GM13977 (cell line): ENCODE measurements around the gene KIF22.
A peak's percentile ranks its signal among the peaks of the same experiment; 100 is the strongest.
"Not testable (repeated sequence)": the region's sequence is repeated elsewhere in the genome, so short reads cannot be mapped to it uniquely, and the experiment has no call there.

Experiments used
- DNase-seq: peaks from one replicate; pipeline ENCODE4 v3.0.0; 2012; ENCODE audit warnings: low spot score
- CTCF ChIP-seq: IDR thresholded peaks from 2 replicates; pipeline ENCODE4 v1.5.1; 2012; ENCODE audit warnings: mild to moderate bottlenecking, control low read depth; ENCODE audit not compliant: insufficient read depth; ENCODE audit errors: extremely low read depth, missing control alignments
- in situ Hi-C: fragments of 300-500 bp; cut with MboI; formaldehyde crosslinking; loops from one replicate; pipeline ENCODE4 v1.12.0; 2022; ENCODE audit warnings: low sequenced_read_pairs, low pct_unique_long_range_greater_than_20kb, mixed read lengths, inconsistent platforms; ENCODE audit not compliant: unreplicated experiment

KIF22 gene

DNA sequence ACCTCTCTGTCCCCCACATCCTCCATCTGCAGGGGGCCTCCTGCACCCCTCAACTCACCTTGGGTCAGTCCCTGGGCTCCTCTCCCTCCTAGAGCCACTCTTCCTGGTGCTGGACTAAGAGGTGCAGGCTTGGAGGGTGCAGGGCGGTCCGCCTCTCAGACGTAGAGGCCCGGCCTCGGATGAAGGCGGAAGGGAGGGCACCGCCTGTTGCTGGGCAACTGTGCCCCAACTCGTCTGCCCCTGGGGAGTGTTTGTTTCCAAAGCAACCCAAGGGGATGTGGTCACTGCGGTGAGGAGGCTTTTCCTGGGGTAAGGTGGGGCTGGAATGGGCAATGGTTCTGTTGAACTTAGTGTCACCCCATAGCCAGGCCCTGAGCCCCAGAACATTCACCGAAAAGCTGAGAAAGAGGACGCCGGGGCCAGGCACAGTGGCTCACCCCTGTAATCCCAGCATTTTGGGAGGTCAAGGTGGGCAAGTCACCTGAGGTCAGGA, 44.7 kb upstream of the KIF22 start, which contains the start of gene C16orf54:
TSS of gene C16orf54 (minus strand) at position 138 of the 493 bp plus-strand sequence. CDS start 1,039 bp downstream, outside the sequence.
- in situ Hi-C loops: no loop called here
- no peak for TF ChIP-seq CTCF

DNA sequence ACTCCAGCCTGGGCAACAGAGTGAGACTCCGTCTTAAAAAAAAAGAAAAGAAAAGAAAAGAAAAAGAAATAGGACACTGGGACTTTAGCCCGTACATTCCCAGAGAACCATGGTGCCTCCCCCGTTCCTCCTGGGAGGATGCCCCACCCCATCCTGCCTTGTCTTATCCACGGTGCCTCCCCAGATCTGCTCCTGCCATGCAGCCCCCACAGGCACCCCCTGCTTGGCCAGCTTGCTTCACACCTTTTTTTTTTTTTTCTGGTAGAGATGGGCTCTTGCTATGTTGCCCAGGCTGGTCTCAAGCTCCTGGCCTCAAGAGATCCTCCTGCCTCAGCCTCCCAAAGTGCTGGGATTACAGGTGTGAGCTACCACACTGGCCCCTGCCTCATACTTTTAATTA, 44.0 kb upstream of the KIF22 start:
- in situ Hi-C loops, DNase-seq: not testable (repeated sequence)

More for the DNA sequence above, 44.7 kb upstream of the KIF22 start, which contains the start of gene C16orf54:
- DNase-seq: peak; percentile 73

DNA sequence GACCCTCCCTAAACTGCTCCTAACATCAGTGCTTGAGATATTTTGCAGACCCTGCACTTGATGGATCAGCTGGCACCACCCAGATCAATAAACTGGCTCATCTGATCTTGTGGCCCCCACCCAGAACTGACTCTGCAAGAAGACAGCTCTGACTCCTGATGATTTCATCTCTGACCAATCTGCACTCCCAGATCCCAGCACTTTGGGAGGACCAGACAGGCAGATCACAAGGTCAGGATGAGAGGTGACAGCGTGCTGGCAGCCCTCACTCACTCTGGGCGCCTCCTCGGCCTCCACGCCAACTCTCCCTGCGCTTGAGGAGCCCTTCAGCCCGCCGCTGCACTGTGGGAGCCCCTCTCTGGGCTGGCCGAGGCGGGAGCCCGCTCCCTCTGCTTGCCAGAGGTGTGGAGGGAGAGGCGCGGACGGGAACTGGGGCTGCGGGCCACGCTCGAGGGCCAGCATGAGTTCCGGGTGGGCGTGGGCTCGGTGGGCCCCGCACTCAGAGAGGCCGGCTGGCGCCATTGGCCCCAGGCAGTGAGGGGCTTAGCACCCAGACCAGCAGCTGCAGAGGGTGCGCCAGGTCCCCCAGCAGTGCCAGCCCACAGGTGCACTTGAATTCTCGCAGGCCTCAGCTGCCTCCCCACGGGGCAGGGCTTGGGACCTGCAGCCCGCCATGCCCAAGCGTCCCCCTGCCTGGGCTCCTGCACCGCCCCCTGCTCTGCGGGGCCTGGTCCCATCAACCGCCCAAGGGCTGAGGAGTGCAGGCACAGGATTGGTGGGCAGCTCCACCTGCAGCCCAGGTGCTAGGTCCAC, 42.4 kb upstream of the KIF22 start:
- in situ Hi-C loops: no loop called here
- no peak for DNase-seq
- TF ChIP-seq CTCF: no peak

DNA sequence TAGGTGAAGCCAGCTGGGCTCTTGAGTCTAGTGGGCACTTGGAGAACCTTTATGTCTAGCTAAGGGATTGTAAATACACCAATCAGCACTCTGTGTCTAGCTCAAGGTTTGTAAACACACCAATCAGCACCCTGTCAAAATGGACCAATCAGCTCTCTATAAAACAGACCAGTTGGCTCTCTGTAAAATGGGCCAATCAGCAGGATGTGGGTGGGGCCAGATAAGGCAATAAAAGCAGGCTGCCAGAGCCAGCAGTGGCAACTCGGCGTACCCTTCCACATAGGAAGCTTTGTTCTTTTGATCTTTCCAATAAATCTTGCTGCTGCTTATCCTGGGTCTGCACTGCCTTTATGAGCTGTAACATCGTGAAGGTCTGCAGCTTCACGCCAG, 41.8 kb upstream of the KIF22 start:
- in situ Hi-C loops, DNase-seq: not testable (repeated sequence)

DNA sequence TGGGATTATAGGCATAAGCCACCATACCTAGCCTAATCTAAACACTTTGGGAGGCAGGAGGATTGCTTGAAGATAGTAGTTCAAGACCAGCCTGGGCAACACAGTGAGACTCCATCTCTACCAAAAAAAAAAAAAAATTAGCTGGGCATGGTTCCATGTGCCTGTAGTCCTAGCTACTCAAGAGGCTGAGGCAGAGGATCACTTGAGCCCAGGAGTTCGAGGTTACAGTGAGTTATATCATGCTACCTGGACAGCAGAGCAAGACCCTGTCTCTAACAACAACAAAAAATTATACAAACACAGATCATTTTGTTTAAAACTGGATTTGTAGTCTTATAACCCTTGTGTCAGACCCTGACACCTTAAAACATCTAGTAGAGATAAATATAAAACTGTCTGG, 37.0 kb upstream of the KIF22 start:
- no peak for DNase-seq
- in situ Hi-C loops: no loop called here
- no peak for TF ChIP-seq CTCF

GRCh38 chr16:29756654-29757053, 33.9 kb upstream of the KIF22 start:
- in situ Hi-C loops: no loop called here
- no peak for DNase-seq
- no peak for TF ChIP-seq CTCF

DNA sequence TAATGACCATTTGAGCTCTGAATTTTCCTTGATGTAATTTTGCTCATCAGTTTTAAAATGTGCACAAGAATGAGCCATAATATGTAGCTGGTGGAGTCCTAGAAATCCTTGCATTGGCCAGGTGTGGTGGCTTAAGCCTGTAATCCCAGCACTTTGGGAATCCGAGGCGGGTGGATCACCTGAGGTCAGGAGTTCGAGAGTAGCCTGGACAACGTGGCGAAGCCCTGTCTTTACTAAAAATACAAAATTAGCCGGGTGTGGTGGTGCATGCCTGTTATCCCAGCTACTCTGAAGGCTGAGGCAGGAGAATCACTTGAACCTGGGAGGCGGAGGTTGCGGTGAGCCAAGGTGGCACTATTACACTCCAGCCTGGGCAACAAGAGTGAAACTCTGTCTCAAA, 33.5 kb upstream of the KIF22 start:
- DNase-seq, in situ Hi-C loops: not testable (repeated sequence)

DNA sequence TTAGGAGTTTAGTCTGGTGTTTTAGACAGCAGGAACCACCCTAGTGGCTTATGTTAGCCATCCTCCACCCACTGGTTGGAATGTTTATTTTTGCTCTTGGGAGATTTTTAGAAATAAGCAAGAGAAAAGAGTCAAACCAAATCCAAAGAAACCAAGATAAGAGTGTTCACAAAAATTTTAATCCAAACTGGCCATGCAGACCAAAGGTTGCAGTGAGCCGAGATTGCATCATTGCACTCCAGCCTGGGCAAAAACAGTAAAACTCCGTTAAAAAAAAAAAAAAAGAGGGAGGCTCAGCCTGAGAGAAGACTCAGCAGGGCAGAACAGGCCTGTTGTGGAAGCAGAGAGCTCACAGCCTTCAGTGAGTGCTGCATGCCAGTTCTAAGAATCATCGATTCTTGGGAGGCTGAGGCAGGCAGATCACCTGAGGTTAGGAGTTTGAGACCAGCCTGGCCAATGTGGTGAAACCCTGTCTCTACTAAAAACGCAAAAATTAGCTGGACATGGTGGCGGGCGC, 32.5 kb upstream of the KIF22 start:
- DNase-seq: no peak

More for the DNA sequence above, 32.5 kb upstream of the KIF22 start:
- in situ Hi-C loops: no loop called here
- no peak for TF ChIP-seq CTCF
